Heart right ventricle (tissue), 16 donors: ENCODE results near the gene SSH2. TPM values are rescaled to one million over a fixed set of nuclear protein-coding genes. Genes with fewer than 3 reads are reported as not detected.
A peak's percentile ranks its signal among the peaks of the same experiment; 100 is the strongest.

Experiments used
- ATAC-seq, 8 donors: fragments of 200-7000 bp; cut with Tn5 transposase; one replicate each; pipeline ENCODE4 v1.9.1; 2020; ENCODE audit warnings: mild to moderate bottlenecking in 8 of 8, moderate library complexity in 8 of 8, moderate number of reproducible peaks in 1 of 8
- DNase-seq, 2 donors: peaks; one replicate each; pipeline ENCODE4 v3.0.0-alpha.2; 2020
- H3K27ac ChIP-seq, 10 donors: fragments of 200-600 bp; sonication (generic) in 2 of 10; one replicate each; pipeline versions ENCODE4 v1.5.0 to v1.8.0; 2020 to 2022; ENCODE audit warnings: mild to moderate bottlenecking in 3 of 10
- H3K27me3 ChIP-seq, 7 donors: fragments of 200-600 bp; one replicate each; pipeline ENCODE4 v1.8.0; 2021 to 2022; ENCODE audit warnings: mild to moderate bottlenecking in 2 of 7
- H3K36me3 ChIP-seq, 9 donors: fragments of 200-600 bp; sonication (generic) in 1 of 9; one replicate each; pipeline versions ENCODE4 v1.5.0 to v1.8.0; 2020 to 2022; ENCODE audit warnings: mild to moderate bottlenecking in 2 of 9
- H3K4me1 ChIP-seq, 9 donors: fragments of 200-600 bp; sonication (generic) in 1 of 9; one replicate each; pipeline versions ENCODE4 v1.5.0 to v1.8.0; 2020 to 2022; ENCODE audit warnings: mild to moderate bottlenecking in 4 of 9
- H3K4me3 ChIP-seq, 10 donors: fragments of 200-600 bp; sonication (generic) in 2 of 10; one replicate each; pipeline versions ENCODE4 v1.5.0 to v1.8.0; 2020 to 2022; ENCODE audit warnings: mild to moderate bottlenecking in 7 of 10, moderate library complexity in 2 of 10
- H3K9me3 ChIP-seq, 11 donors: fragments of 200-600 bp in 10 of 11; sonication (generic) in 2 of 11; one replicate each; pipeline versions ENCODE4 v1.5.0 to v1.8.0; 2013 to 2022; ENCODE audit warnings: mild to moderate bottlenecking in 2 of 11, control low read depth in 1 of 11, moderate library complexity in 1 of 11
- WGBS, 2 donors: extraction: QIAGEN DNeasy Blood & Tissue Kit; methylation state at CpG; one replicate each; pipeline ENCODE4 v1.1.7; 2013; ENCODE audit warnings: inconsistent platforms in 1 of 2; 5-methylcytosine and 5-hydroxymethylcytosine counted together
- intact Hi-C, 10 donors: fragments of 100-400 bp; cut with DNase I; formaldehyde crosslinking; loops; one replicate each; pipeline versions ENCODE4 v1.11.1 to v1.14.2; 2022
- polyA plus RNA-seq, 2 donors: library from polyadenylated mRNA; stranded (reverse); fragments of 200-250 nt; gene quantifications; one replicate each; pipeline ENCODE4 v1.2.3, GENCODE V29; 2013
- total RNA-seq, 10 donors: library from RNA; stranded (reverse); fragmentation: NEBNext Ultra II Directional in 3 of 10; extraction: Animal tissue kit (Norgen Biotek cat#: 25700) in 3 of 10; gene quantifications; one replicate each; pipeline versions ENCODE4 v1.2.1 to v1.2.4, GENCODE V29; 2021 to 2023
- TF ChIP-seq, protein P1 (sequence below), 9 donors: fragments of 200-600 bp; sonication (generic) in 2 of 9; IDR thresholded peaks; one replicate each; pipeline versions ENCODE4 v1.5.0 to v1.8.0; 2021 to 2022; ENCODE audit warnings: antibody characterized with exemption in 9 of 9, mild to moderate bottlenecking in 5 of 9, moderate library complexity in 1 of 9
- donor health status: Arrhythmogenic right ventricular cardiomyopathy.
- donor health status: ischemic (EF 13 %, LVEDD 7.1; RV severe dilation, severe dysfunction).
- donor health status: healthy with polysubstance abuse.
- donor health status: DM: no; HTN: yes; CAD: no.
- donor health status: DM: no; HTN: no; CAD: no.
- donor health status: ischemic (EF 25% LVEDD 6.9; RV normal size, moderate dysfunction).
- donor health status: ischemic (EF 25% LVEDD 5.7; RV mildly dilated, moderate dysfunction).
- donor health status: healthy.
- donor health status: DM: yes; HTN: yes; CAD: no.
- donor health status: Ischemic cardiomyopathy.
- donor health status: ischemic (EF 35%, LVEDD 5.7; RV mildly dilated, moderate dysfunction).
- donor health status: nonischemic (EF 11% LVEDD 7.7; RV severe dilation, severe dysfunction).
- donor health status: DM: yes; HTN: yes; CAD: no.
- donor health status: PGD.
- donor health status: ischemic (EF 29% LVEDD 5.4; RV normal size, mild dysfunction).
- donor health status: nonischemic (EF 23%, LVEDD 6.1; RV moderate dilation, normal function).

The SSH2 gene
- total and polyA plus RNA-seq, 12 donors = 17.9 to 42.9 (median 34.3) TPM

DNA sequence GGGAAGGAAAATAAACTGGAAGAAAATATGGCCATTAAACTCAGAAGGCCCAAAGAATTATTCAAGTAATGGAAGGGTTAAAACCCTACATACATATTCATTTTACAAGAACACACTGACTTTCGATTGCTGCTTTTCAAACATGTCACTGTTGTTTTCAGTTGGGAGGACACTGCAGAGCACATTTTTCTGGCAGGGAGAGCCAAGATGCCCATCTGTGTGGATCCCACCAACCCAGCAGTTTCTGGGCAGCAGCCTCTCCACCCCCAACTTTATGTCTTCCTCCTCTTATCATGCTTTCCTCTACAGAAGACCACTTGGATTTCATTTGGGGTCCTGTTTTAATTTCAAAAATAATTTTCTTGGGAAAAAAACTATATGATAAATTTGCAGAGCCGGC, 300.2 kb downstream of the SSH2 start:
- Histone ChIP-seq H3K36me3 (peaks cover 0 to 74% (median 27%) of the 10 kb centered on the region in 9 donors), H3K9me3 (no peaks in the 10 kb centered on the region), H3K4me1 (peaks cover 3 to 37% (median 11%) of the 10 kb centered on the region in 9 donors), H3K4me3 (no peak overlapping the region), H3K27me3 (no peaks in the 10 kb centered on the region), H3K27ac (peak overlapping the region in 1 of 10 donors; percentile 5)
- TF ChIP-seq, protein P1, sequence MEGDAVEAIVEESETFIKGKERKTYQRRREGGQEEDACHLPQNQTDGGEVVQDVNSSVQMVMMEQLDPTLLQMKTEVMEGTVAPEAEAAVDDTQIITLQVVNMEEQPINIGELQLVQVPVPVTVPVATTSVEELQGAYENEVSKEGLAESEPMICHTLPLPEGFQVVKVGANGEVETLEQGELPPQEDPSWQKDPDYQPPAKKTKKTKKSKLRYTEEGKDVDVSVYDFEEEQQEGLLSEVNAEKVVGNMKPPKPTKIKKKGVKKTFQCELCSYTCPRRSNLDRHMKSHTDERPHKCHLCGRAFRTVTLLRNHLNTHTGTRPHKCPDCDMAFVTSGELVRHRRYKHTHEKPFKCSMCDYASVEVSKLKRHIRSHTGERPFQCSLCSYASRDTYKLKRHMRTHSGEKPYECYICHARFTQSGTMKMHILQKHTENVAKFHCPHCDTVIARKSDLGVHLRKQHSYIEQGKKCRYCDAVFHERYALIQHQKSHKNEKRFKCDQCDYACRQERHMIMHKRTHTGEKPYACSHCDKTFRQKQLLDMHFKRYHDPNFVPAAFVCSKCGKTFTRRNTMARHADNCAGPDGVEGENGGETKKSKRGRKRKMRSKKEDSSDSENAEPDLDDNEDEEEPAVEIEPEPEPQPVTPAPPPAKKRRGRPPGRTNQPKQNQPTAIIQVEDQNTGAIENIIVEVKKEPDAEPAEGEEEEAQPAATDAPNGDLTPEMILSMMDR (IDR thresholded peaks at IDR 0.05) = no peak
- ATAC-seq = no peak
- intact Hi-C loops = loop anchor here in 5 of 10 donors (5.0 to 10.0 kb wide), 3 partner anchors 55 to 305 kb away; partner anchors contain the start of gene SSH2 (in 4 of the 5)
- 58 to 59% methylated on average over 2 of the region's 2 CpGs for WGBS, 2 donors
- DNase-seq = no peak

DNA sequence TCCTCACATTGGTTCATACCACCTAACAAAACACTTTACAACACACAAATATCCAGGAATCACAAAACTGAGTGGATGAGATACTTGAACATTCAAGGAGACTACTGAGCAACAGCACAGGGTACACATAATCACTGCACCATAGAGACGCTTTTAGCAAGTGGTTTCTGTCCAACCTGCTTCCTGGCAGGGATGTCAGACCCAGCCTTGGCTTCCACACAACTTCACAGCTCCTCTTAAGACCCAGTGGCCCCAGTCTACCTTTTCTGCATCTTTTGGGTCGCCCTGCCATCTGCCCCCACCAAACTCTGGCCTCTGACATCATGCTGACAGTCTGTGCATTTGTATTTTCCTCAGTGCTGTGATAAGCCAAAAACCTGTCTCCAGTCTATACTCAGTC, 301.4 kb downstream of the SSH2 start:
- ATAC-seq (peak in 3 of 8 donors; percentile 45 to 61 (median 46)), DNase-seq (no peak)
- Histone ChIP-seq H3K27me3 (no peaks in the 10 kb centered on the region), H3K36me3 (peaks cover 0 to 62% (median 23%) of the 10 kb centered on the region in 9 donors), H3K27ac (peak overlapping the region in 6 of 10 donors; percentile 6 to 46 (median 22)), H3K4me1 (peaks cover 3 to 41% (median 11%) of the 10 kb centered on the region in 9 donors), H3K9me3 (no peaks in the 10 kb centered on the region), H3K4me3 (no peak overlapping the region)
- TF ChIP-seq, protein P1 (IDR thresholded peaks at IDR 0.05) = no peak
- intact Hi-C loops = loop anchor here in 3 of 10 donors (5.0 to 10.0 kb wide), 3 partner anchors 54 to 306 kb away; partner anchors contain the start of gene SSH2 (in 2 of the 3)
- 64 to 72% methylated on average over 2 of the region's 2 CpGs for WGBS, 2 donors

DNA sequence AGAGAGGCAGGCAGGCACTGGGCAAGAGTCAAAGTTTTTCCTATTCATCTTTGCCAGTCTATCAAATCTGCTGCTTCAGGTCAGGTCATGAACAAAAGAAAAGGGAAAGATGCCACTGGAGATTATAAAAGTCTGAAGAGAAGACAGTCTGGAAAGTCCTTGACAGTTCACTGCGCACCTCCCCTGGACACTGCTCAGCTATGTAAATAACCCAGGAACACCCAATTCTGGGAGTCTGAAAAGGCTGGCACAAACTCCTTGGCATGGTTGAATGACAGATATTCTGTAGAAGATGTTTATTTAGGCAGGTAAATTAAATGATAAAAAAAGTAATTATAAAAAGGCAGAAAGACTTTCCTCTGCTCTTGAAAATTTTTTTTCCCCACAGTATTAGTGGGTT, 302.1 kb downstream of the SSH2 start:
- WGBS, 2 donors = 88 to 100% methylated on average over 1 of the region's 1 CpG

DNA sequence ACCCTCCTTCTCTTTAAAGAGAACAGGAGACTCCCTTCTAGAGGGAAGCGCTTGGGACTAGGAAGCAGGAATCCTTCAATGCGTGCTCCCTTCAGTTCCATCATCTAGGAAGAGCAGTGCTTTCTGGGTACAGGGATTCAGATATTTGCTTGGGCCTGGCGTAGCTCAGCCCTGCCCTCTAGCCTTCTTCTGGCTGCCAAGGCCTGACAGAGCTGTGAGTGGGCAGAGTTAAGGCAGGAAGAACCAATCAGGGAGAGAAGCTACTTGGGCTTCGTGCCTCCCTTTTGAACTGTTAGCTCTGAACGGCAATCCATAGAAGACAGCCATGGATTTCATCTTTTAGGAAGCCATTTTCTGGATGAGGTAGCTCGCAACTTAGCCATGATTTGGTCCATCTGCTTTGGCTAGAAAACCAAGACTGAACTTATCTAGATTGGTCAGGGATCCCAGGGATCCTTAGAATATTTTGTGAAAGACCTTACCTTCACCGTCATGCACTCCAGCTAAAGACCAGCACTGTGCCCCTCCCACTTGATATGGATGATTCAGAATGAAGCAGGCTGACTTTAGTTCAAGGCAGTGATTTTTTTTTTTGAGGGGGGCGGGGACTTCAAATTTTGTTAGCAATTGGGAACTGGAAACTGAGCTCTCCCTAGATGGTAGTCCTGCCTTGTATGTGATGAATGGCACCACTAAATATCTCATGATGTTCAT, 304.8 kb downstream of the SSH2 start:
- TF ChIP-seq, protein P1 (IDR thresholded peaks at IDR 0.05) = peak in 3 of 9 donors; percentile 30 to 34 (median 33)
- no peak for DNase-seq
- H3K4me3 ChIP-seq = no peak overlapping the region
- H3K27ac ChIP-seq = peak overlapping the region in 9 of 10 donors; percentile 9 to 75 (median 34)
- peaks cover 0 to 7% (median 0%) of the 10 kb centered on the region in 7 donors for H3K27me3 ChIP-seq
- H3K36me3 ChIP-seq = peaks cover 0 to 27% (median 0%) of the 10 kb centered on the region in 9 donors
- H3K4me1 ChIP-seq = peaks cover 5 to 74% (median 29%) of the 10 kb centered on the region in 9 donors
- WGBS, 2 donors = 59 to 69% methylated on average over 8 of the region's 8 CpGs
- no peaks in the 10 kb centered on the region for H3K9me3 ChIP-seq
- intact Hi-C loops = loop anchor here in 3 of 10 donors (5.0 to 10.0 kb wide), 3 partner anchors 50 to 310 kb away; partner anchors contain the start of gene SSH2 (in 2 of the 3)
- peak; percentile 18 to 65 (median 48) for ATAC-seq

More for the DNA sequence above, 302.1 kb downstream of the SSH2 start:
- H3K4me3 ChIP-seq = no peak overlapping the region
- no peaks in the 10 kb centered on the region for H3K9me3 ChIP-seq
- TF ChIP-seq, protein P1 (IDR thresholded peaks at IDR 0.05) = no peak
- peaks cover 0 to 55% (median 20%) of the 10 kb centered on the region in 9 donors for H3K36me3 ChIP-seq
- DNase-seq = no peak
- intact Hi-C loops = loop anchor here in 3 of 10 donors (5.0 to 10.0 kb wide), 3 partner anchors 53 to 307 kb away; partner anchors contain the start of gene SSH2 (in 2 of the 3)
- peak overlapping the region in 6 of 10 donors; percentile 6 to 46 (median 22) for H3K27ac ChIP-seq
- no peaks in the 10 kb centered on the region for H3K27me3 ChIP-seq
- ATAC-seq = no peak
- peaks cover 0 to 48% (median 13%) of the 10 kb centered on the region in 9 donors for H3K4me1 ChIP-seq
